GM23248 (cell line): ENCODE results near the gene TNFSF13. TPM values are rescaled to one million over a fixed set of nuclear protein-coding genes. Genes with fewer than 3 reads are reported as not detected.

Experiments used
- DNase-seq: peaks from one replicate; pipeline ENCODE4 v3.0.0-alpha.2; 2015
- H2AFZ ChIP-seq: fragments of 200-600 bp; sonication (generic); 2 replicates; pipeline ENCODE4 v1.6.1; 2016; ENCODE audit warnings: antibody characterized with exemption
- H3F3A ChIP-seq: fragments of 200-600 bp; sonication (generic); 2 replicates; pipeline ENCODE4 v1.6.1; 2016; ENCODE audit warnings: mild to moderate bottlenecking, antibody characterized with exemption, mixed run types; ENCODE audit not compliant: insufficient read depth
- H3K27ac ChIP-seq: fragments of 200-600 bp; sonication (generic); 2 replicates; pipeline ENCODE4 v1.5.1; 2016; ENCODE audit warnings: mild to moderate bottlenecking
- H3K27me3 ChIP-seq: fragments of 200-600 bp; sonication (generic); replicated peaks from 2 replicates; pipeline ENCODE4 v1.6.1; 2016; ENCODE audit warnings: mild to moderate bottlenecking; ENCODE audit not compliant: insufficient read depth
- H3K36me3 ChIP-seq: fragments of 200-600 bp; sonication (generic); 2 replicates; pipeline ENCODE4 v1.6.1; 2016; ENCODE audit warnings: low read depth, mild to moderate bottlenecking
- H3K4me1 ChIP-seq: fragments of 200-600 bp; sonication (generic); 2 replicates; pipeline ENCODE4 v1.6.1; 2016; ENCODE audit warnings: mild to moderate bottlenecking; ENCODE audit not compliant: insufficient read depth
- H3K4me2 ChIP-seq: fragments of 200-600 bp; sonication (generic); one replicate; pipeline ENCODE4 v1.6.1; 2016; ENCODE audit warnings: mild to moderate bottlenecking; ENCODE audit not compliant: unreplicated experiment
- H3K4me3 ChIP-seq: fragments of 200-600 bp; sonication (generic); 2 replicates; pipeline ENCODE4 v1.5.1; 2016; ENCODE audit warnings: mild to moderate bottlenecking
- H3K79me2 ChIP-seq: fragments of 200-600 bp; sonication (generic); 2 replicates; pipeline ENCODE4 v1.6.1; 2016; ENCODE audit warnings: mild to moderate bottlenecking; ENCODE audit not compliant: insufficient read depth
- H3K9ac ChIP-seq: fragments of 200-600 bp; sonication (generic); 2 replicates; pipeline ENCODE4 v1.6.1; 2016; ENCODE audit warnings: mild to moderate bottlenecking
- H3K9me2 ChIP-seq: fragments of 200-600 bp; sonication (generic); 2 replicates; pipeline ENCODE4 v1.6.1; 2016; ENCODE audit warnings: mixed run types, mild to moderate bottlenecking, moderate library complexity; ENCODE audit not compliant: insufficient read depth
- H3K9me3 ChIP-seq: fragments of 200-600 bp; sonication (generic); one replicate; pipeline ENCODE4 v1.6.1; 2017; ENCODE audit warnings: low read depth
- H4K20me1 ChIP-seq: fragments of 200-600 bp; sonication (generic); 2 replicates; pipeline ENCODE4 v1.6.0; 2016; ENCODE audit not compliant: insufficient read depth
- EZH2 ChIP-seq: fragments of 200-600 bp; sonication (generic); IDR thresholded peaks from 2 replicates; pipeline ENCODE4 v1.6.1; 2018; ENCODE audit warnings: antibody characterized with exemption, mild to moderate bottlenecking; ENCODE audit not compliant: insufficient read depth, poor library complexity, severe bottlenecking
- EZH2phosphoT487 ChIP-seq: fragments of 200-600 bp; sonication (generic); IDR thresholded peaks from 2 replicates; pipeline ENCODE4 v1.6.1; 2018; ENCODE audit warnings: antibody characterized with exemption, moderate library complexity, mild to moderate bottlenecking, low read depth; ENCODE audit not compliant: insufficient read depth
- WGBS, 2 experiments: methylation state at CpG; one replicate each; pipeline ENCODE4 v1.1.6; 2015 to 2017; ENCODE audit warnings: low lambda C conversion rate in 2 of 2, low coverage in 1 of 2; ENCODE audit errors: missing lambda C conversion rate in 2 of 2; 5-methylcytosine and 5-hydroxymethylcytosine counted together
- in situ Hi-C: fragments of 300-500 bp; cut with MboI; formaldehyde crosslinking; loops from 2 replicates; pipeline ENCODE4 v1.15.0; 2020
- polyA plus RNA-seq: library from polyadenylated mRNA; unstranded; fragments of >200 nt; fragmentation: Nextera tagmentation; extraction: Ambion mirVana; gene quantifications from 2 replicates; pipeline ENCODE4 v1.2.1, GENCODE V29; 2016
- total RNA-seq: library from RNA; depleted of rRNA; stranded (reverse); fragments of >200 nt; shearing (Covaris generic); gene quantifications from 2 replicates; pipeline ENCODE4 v1.2.3, GENCODE V29; 2014

TNFSF13 gene
- total and polyA plus RNA-seq, 2 experiments from 2014 or later: 1.4 TPM; not detected in 1

- in situ Hi-C loops: no loop called here
- DNase-seq: peak; percentile 75
- Histone ChIP-seq H3K4me1 (peaks cover 21% of the 10 kb centered on the region), H3K9me3 (no peaks in the 10 kb centered on the region), H3K9ac (peak overlapping the region; percentile 81), H4K20me1 (no peaks in the 10 kb centered on the region), H3K27me3 (no peaks in the 10 kb centered on the region), H3K4me2 (peak overlapping the region; percentile 62), H3K79me2 (peaks cover 15% of the 10 kb centered on the region), H3K27ac (no peak overlapping the region), H3K36me3 (no peaks in the 10 kb centered on the region), H3K9me2 (no peaks in the 10 kb centered on the region), H3K4me3 (peak overlapping the region; percentile 4), H2AFZ (peak overlapping the region; percentile 97), H3F3A (no peaks in the 10 kb centered on the region)
- 28 to 31% methylated on average over 17 to 21 of the region's 21 CpGs for WGBS, 2 experiments
- TF ChIP-seq EZH2 (no peak), EZH2phosphoT487 (no peak)
These were observed 591 bp upstream of the TNFSF13 start for GRCh38 chr17:7557775-7558543.

DNA sequence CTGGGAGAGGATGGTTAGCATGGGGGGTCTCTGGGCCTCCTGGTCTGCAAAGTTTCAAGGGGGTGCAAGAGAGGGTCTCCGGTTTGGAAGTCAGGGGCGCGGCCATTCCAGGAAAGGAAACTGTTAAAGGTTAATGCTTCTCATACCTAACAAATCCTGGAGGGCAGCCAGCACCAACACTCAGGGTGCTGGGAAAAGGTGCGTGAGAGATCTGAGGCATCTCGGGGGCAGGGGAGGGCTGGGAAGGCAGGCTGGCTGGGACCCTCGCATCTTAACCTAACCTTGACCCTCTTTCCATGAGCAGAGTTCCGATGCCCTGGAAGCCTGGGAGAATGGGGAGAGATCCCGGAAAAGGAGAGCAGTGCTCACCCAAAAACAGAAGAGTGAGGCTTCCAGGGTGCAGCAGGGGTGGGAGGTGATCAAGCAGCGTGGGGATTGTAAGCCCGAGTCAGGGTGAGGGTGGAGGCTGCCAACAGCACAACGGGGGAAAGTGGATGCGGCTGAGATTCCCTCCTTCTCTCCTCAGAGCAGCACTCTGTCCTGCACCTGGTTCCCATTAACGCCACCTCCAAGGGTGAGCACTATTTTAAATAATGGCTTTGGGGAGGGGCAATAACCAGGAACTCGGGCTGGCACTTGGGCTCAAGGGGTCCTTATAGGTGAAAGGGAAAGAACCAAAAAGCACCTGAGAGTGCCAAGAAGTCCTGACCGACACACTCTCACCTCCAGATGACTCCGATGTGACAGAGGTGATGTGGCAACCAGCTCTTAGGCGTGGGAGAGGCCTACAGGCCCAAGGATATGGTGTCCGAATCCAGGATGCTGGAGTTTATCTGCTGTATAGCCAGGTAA, 996 bp downstream of the TNFSF13 start:
- in situ Hi-C loops: no loop called here

DNA sequence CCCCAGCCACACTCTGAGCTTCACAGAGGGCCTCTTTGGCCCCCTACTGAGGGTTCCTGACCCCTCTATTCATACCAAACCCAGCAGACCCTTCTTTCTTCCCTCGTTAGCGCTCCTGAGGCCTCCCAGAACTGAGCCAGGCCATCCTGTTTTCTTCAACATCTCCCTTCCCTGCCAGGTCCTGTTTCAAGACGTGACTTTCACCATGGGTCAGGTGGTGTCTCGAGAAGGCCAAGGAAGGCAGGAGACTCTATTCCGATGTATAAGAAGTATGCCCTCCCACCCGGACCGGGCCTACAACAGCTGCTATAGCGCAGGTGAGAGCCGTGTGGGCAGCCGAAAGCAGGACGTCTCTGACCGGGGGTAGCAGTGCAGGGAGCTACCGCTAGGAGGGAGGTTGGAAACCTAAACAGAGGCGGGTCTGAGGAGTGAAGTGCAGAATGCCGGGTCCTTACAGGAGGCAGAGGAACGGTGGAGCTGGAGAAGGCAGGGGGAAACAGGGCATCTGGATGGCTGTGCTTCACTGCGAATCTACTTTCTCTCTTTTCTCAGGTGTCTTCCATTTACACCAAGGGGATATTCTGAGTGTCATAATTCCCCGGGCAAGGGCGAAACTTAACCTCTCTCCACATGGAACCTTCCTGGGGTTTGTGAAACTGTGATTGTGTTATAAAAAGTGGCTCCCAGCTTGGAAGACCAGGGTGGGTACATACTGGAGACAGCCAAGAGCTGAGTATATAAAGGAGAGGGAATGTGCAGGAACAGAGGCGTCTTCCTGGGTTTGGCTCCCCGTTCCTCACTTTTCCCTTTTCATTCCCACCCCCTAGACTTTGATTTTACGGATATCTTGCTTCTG, 1.9 kb downstream of the TNFSF13 start:
- Histone ChIP-seq H3K27me3 (no peaks in the 10 kb centered on the region), H3K9me3 (no peaks in the 10 kb centered on the region), H3K9ac (peak overlapping the region; percentile 86), H3K9me2 (no peaks in the 10 kb centered on the region), H3K4me1 (peaks cover 22% of the 10 kb centered on the region), H3K79me2 (peaks cover 40% of the 10 kb centered on the region), H3K4me2 (peak overlapping the region; percentile 93), H3K4me3 (peak overlapping the region; percentile 94), H3K36me3 (no peaks in the 10 kb centered on the region; the same call in 1 of the 2 replicates), H3F3A (no peaks in the 10 kb centered on the region), H3K27ac (peak overlapping the region; percentile 17), H4K20me1 (no peaks in the 10 kb centered on the region), H2AFZ (peak overlapping the region; percentile 91)
- 13 to 17% methylated on average over 22 of the region's 22 CpGs for WGBS, 2 experiments
- no peak for TF ChIP-seq EZH2phosphoT487
- TF ChIP-seq EZH2: no peak
- in situ Hi-C loops: no loop called here
- DNase-seq: peak; percentile 85

More for the DNA sequence above, 996 bp downstream of the TNFSF13 start:
- no peaks in the 10 kb centered on the region for H3K27me3 ChIP-seq
- peaks cover 22% of the 10 kb centered on the region for H3K4me1 ChIP-seq
- H3K9ac ChIP-seq: 0 out of 2 replicates have a peak overlapping the region, but pooled peaks have one; percentile 0
- H3K4me2 ChIP-seq: no peak overlapping the region
- H3K79me2 ChIP-seq: peaks cover 31% of the 10 kb centered on the region
- no peak overlapping the region for H3K27ac ChIP-seq
- H3K36me3 ChIP-seq: no peaks in the 10 kb centered on the region; the same call in 1 of the 2 replicates
- DNase-seq: no peak
- 51 to 52% methylated on average over 18 of the region's 18 CpGs for WGBS, 2 experiments
- no peaks in the 10 kb centered on the region for H3F3A ChIP-seq
- TF ChIP-seq EZH2phosphoT487: no peak
- no peak for TF ChIP-seq EZH2
- no peaks in the 10 kb centered on the region for H4K20me1 ChIP-seq
- H3K9me3 ChIP-seq: no peaks in the 10 kb centered on the region
- no peaks in the 10 kb centered on the region for H3K9me2 ChIP-seq
- no peak overlapping the region for H3K4me3 ChIP-seq
- H2AFZ ChIP-seq: no peak overlapping the region
